Calu3 (cell line): Measurements from ENCODE around the gene RBCK1. TPM values are rescaled to one million over a fixed set of nuclear protein-coding genes. Genes with fewer than 3 reads are reported as not detected.

Source experiments
- BruUV-seq: library from RNA; stranded (reverse); fragments of 400-500 nt; replicated peaks from 2 replicates; lab custom pipeline; 2021; lab: Mats Ljungman, UMichigan
- CTCF ChIA-PET: fragments of 300-600 bp; sonication (Branson Sonifier 250); formaldehyde crosslinking; loops from one replicate; lab custom pipeline; 2022; ENCODE audit warnings: antibody characterized with exemption; lab: Charles Lee
- DNase-seq: peaks from one replicate; pipeline ENCODE4 v3.0.0; 2022
- H3K27ac Mint-ChIP-seq: one replicate; pipeline ENCODE4 v1.8.0; 2022; ENCODE audit warnings: mixed read lengths; ENCODE audit not compliant: unreplicated experiment
- H3K27me3 Mint-ChIP-seq: one replicate; pipeline ENCODE4 v1.8.0; 2022; ENCODE audit warnings: mixed read lengths; ENCODE audit not compliant: unreplicated experiment
- H3K36me3 Mint-ChIP-seq: one replicate; pipeline ENCODE4 v1.8.0; 2022; ENCODE audit warnings: mild to moderate bottlenecking, moderate library complexity, mixed read lengths; ENCODE audit not compliant: insufficient read depth, unreplicated experiment
- H3K4me1 Mint-ChIP-seq: one replicate; pipeline ENCODE4 v1.8.0; 2022; ENCODE audit warnings: mild to moderate bottlenecking, low read depth, mixed read lengths; ENCODE audit not compliant: unreplicated experiment
- H3K4me3 Mint-ChIP-seq: one replicate; pipeline ENCODE4 v1.8.0; 2022; ENCODE audit warnings: mild to moderate bottlenecking, low read depth, moderate library complexity, mixed read lengths; ENCODE audit not compliant: unreplicated experiment
- H3K9me3 Mint-ChIP-seq: one replicate; pipeline ENCODE4 v1.8.0; 2022; ENCODE audit warnings: low read depth, mixed read lengths; ENCODE audit not compliant: unreplicated experiment
- intact Hi-C: fragments of 100-400 bp; cut with micrococcal nuclease; formaldehyde crosslinking; loops from one replicate; pipeline ENCODE4 v1.10.0; 2022; ENCODE audit not compliant: unreplicated experiment
- total RNA-seq: library from RNA; stranded (reverse); gene quantifications from 2 replicates; pipeline ENCODE4 v1.2.3, GENCODE V29; 2022
- TF ChIP-seq, protein P1 (sequence below): fragments of 200-600 bp; IDR thresholded peaks from one replicate; pipeline ENCODE4 v1.8.0; 2022; ENCODE audit warnings: antibody characterized with exemption; ENCODE audit not compliant: unreplicated experiment

Gene RBCK1
- total RNA-seq, 1 experiment from 2014 or later, result 142 TPM

DNA sequence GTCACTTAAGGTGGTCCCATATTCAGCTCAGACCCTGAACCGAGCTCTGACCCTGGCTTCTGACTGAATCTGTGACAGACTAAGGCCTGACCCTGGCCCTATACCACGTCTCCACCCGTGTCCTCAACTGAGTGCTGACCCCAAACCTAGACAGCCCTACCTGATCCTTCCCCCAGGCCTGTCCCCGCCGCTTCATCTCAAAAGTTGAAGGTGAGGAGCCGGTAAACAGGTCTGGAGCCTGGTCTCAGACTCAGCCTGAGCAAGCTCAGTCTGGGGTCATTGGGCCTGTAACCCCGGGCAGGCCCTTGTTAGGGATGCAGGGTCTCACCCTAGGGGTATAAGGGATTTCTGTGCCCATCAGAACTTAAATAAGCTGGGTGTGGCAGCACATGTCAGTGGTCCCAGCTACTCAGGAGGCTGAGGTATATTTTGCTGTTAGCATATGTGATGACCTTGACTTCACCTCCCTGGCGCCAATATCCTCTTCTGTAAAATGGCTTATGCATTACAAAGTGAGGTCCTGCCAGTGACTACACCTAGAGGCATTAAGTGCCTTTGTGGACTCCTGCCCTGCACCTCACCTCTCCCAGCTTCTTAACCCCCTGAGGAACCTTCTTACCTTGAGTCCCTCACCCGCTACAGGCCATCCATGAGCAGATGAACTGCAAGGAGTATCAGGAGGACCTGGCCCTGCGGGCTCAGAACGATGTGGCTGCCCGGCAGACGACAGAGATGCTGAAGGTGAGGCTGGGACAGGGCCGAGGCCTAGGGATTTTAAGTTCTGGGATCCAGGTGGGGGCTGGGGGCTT is 20.0 kb downstream of the RBCK1 start:
- Mint-ChIP-seq H3K27me3 (no peaks in the 10 kb centered on the region), H3K36me3 (peaks cover 93% of the 10 kb centered on the region), H3K27ac (no peak overlapping the region), H3K4me3 (no peak overlapping the region), H3K4me1 (peaks cover under 1% of the 10 kb centered on the region), H3K9me3 (no peaks in the 10 kb centered on the region)
- no peak for DNase-seq
- CTCF ChIA-PET, result interaction anchor here (1.3 kb wide), 1 partner anchor 65 kb away, joined by 3 read pairs; no protein-coding TSS in a partner anchor
- no TSS peak for BruUV-seq
- TF ChIP-seq, protein P1, sequence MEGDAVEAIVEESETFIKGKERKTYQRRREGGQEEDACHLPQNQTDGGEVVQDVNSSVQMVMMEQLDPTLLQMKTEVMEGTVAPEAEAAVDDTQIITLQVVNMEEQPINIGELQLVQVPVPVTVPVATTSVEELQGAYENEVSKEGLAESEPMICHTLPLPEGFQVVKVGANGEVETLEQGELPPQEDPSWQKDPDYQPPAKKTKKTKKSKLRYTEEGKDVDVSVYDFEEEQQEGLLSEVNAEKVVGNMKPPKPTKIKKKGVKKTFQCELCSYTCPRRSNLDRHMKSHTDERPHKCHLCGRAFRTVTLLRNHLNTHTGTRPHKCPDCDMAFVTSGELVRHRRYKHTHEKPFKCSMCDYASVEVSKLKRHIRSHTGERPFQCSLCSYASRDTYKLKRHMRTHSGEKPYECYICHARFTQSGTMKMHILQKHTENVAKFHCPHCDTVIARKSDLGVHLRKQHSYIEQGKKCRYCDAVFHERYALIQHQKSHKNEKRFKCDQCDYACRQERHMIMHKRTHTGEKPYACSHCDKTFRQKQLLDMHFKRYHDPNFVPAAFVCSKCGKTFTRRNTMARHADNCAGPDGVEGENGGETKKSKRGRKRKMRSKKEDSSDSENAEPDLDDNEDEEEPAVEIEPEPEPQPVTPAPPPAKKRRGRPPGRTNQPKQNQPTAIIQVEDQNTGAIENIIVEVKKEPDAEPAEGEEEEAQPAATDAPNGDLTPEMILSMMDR, result no peak
- intact Hi-C loops, result no loop called here

DNA sequence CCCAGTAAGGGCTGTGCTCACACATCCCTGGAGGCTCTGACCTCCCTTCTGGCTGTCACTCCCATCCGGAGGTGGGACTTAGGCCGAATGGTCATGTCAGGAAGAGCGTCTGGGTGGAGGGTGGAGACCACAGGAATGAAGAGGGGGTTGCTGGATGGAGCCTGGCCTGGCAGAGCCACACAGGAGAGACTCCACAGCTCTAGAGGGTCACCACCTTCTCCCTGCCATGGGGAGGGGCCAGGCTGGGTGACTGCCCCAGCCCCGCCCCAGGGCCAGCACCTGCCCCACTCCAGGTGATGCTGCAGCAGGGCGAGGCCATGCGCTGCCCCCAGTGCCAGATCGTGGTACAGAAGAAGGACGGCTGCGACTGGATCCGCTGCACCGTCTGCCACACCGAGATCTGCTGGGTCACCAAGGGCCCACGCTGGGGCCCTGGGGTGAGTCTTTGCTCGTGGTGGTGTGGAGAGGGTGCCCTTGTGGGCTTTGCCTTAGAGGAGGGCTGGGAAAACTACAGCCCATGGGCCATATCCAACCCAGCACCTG is 20.6 kb downstream of the RBCK1 start:
- TF ChIP-seq, protein P1, result no peak
- Mint-ChIP-seq H3K4me3 (no peak overlapping the region), H3K27ac (no peak overlapping the region), H3K4me1 (peaks cover 7% of the 10 kb centered on the region), H3K27me3 (no peaks in the 10 kb centered on the region), H3K9me3 (no peaks in the 10 kb centered on the region), H3K36me3 (peaks cover 97% of the 10 kb centered on the region)
- DNase-seq, result no peak
- no TSS peak for BruUV-seq
- CTCF ChIA-PET, result interaction anchor here (1.3 kb wide), 1 partner anchor 66 kb away, joined by 3 read pairs; no protein-coding TSS in a partner anchor
- intact Hi-C loops, result no loop called here

DNA sequence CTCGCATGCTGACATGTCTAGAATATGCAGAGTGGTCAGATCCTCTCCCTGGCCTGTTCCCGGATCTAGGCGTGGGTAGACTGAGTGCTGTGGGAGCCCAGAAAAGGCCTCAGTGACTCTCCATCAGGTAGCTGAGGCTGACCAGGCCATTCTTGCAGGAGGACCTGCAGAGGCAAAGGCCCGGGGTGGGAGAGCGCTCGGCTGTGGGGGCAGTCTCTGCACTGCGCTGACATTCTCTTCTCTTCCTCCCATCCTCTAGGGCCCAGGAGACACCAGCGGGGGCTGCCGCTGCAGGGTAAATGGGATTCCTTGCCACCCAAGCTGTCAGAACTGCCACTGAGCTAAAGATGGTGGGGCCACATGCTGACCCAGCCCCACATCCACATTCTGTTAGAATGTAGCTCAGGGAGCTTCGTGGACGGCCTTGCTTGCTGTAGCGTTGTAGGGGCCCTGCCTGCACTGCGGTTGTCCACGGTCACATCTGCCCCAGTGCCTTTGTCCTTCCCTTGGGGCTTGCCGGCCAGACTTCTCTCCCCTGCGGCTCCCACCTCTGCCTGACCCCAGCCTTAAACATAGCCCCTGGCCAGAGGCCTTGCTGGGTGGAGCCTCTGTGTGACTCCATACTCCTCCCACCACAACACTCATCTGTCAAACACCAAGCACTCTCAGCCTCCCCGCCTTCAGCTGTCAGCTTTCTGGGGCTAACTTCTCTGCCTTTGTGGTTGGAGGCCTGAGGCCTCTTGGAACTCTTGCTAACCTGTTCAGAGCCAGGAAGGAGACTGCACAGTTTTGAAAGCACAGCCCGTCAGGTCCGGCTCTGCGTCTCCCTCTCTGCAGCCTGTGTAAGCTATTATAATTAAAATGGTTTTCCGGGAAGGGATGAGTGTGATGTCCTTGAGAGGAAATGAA is 22.2 kb downstream of the RBCK1 start:
- no peak for DNase-seq
- H3K27me3 Mint-ChIP-seq, result no peaks in the 10 kb centered on the region
- intact Hi-C loops, result no loop called here
- H3K9me3 Mint-ChIP-seq, result no peaks in the 10 kb centered on the region
- CTCF ChIA-PET, result interaction anchor here (1.2 kb wide), 1 partner anchor 23 kb away, joined by 4 read pairs; no protein-coding TSS in a partner anchor
- no peak overlapping the region for H3K27ac Mint-ChIP-seq
- peaks cover 9% of the 10 kb centered on the region for H3K4me1 Mint-ChIP-seq
- TF ChIP-seq, protein P1, result no peak
- no peak overlapping the region for H3K4me3 Mint-ChIP-seq
- no TSS peak for BruUV-seq
- peaks cover 94% of the 10 kb centered on the region for H3K36me3 Mint-ChIP-seq
